ENCODE data around the gene RCOR1. TPM values are rescaled to one million over a fixed set of nuclear protein-coding genes. Genes with fewer than 3 reads are reported as not detected.
A peak's percentile ranks its signal among the peaks of the same experiment; 100 is the strongest.

Gene RCOR1
- total RNA-seq, 6 donors from 2014 or later: 19.8 to 58.7 (median 34.3) TPM

DNA sequence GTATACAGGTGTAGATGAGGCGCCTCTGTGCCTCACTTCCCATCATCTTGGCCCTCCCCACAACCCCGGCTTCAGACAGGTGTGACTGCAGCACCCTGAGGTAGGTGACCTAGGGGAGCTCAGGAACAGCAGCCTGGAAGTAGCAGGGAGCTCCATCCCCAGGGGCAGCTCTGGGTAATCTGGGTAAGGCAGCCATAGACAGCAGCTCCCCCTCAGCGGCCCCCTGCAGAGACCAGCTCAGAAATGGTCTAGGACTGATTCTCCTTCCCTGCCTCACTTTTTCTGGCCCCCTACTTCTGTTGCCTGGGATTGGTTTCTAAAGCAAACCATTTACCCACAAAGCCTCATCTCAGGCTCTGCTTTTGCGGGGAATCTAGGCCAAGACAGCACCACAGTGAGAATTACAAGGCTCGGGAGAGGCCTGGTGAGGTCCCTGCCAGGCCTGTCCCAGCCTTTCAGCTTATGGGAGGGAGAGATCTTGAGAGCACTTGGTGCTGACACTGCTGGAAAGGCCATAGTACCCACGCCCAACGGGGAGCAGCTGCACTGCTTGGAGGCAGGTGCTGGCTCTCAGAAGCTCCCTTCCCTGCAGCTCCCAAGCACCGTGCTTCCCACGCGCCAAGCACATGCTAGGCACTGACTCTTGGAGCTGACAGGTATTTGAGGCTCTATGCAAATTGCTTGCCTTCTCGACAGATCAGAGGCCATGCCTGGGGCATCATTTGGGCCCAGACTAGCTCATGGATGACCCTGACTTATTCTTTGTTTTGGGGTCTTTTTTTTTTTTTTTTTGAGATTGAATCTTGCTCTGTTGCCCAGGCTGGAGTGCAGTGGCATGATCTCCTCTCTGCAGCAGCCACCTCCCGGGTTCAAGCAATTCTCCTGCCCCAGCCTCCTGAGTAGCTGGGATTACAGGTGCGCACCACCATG lies 139.7 kb downstream of the RCOR1 start:
- 90% methylated on average over 8 to 13 of the region's 13 CpGs for WGBS, 2 donors

DNA sequence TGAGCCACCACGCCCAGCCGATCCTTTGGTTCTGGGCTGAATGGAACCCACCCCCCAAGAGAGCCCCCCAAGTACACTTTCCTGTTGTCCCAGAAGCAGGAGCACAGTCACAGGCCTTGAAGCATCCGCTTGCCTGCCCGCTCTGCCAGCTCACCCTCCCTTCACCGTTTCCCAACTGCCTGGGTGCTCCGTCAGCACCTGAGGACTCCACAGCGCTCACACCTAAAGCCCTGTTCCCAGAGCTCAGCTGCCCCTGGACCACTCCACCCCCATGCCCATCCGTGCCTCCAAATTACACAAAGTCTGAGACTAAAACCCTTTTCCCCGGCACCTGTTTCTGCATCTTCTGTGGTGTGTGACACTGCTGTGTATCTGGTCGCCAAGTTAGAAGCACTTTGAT lies 140.5 kb downstream of the RCOR1 start:
- no peak for ATAC-seq (ENCODE audit: low FRiP score in 2 of 2)
- Histone ChIP-seq H3K36me3 (peaks cover 3 to 39% (median 21%) of the 10 kb centered on the region in 4 donors), H3K27me3 (no peaks in the 10 kb centered on the region), H3K4me1 (no peaks in the 10 kb centered on the region), H3K4me3 (no peak overlapping the region), H3K27ac (no peak overlapping the region), H3K9me3 (no peaks in the 10 kb centered on the region)
- TF ChIP-seq, protein P1, sequence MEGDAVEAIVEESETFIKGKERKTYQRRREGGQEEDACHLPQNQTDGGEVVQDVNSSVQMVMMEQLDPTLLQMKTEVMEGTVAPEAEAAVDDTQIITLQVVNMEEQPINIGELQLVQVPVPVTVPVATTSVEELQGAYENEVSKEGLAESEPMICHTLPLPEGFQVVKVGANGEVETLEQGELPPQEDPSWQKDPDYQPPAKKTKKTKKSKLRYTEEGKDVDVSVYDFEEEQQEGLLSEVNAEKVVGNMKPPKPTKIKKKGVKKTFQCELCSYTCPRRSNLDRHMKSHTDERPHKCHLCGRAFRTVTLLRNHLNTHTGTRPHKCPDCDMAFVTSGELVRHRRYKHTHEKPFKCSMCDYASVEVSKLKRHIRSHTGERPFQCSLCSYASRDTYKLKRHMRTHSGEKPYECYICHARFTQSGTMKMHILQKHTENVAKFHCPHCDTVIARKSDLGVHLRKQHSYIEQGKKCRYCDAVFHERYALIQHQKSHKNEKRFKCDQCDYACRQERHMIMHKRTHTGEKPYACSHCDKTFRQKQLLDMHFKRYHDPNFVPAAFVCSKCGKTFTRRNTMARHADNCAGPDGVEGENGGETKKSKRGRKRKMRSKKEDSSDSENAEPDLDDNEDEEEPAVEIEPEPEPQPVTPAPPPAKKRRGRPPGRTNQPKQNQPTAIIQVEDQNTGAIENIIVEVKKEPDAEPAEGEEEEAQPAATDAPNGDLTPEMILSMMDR (IDR thresholded peaks at IDR 0.05): no peak
- TF ChIP-seq POLR2AphosphoS5 (IDR thresholded peaks at IDR 0.05) (no peak), EP300 (IDR thresholded peaks at IDR 0.05) (no peak), POLR2A (IDR thresholded peaks at IDR 0.05) (no peak)
- 90 to 98% methylated on average over 10 of the region's 10 CpGs for WGBS, 2 donors
- DNase-seq: no peak

More for the DNA sequence above, 139.7 kb downstream of the RCOR1 start:
- DNase-seq (peak in 1 of 2 donors; percentile 10), ATAC-seq (ENCODE audit: low FRiP score in 2 of 2) (no peak)
- no peaks in the 10 kb centered on the region for H3K4me1 ChIP-seq
- peaks cover 8 to 47% (median 26%) of the 10 kb centered on the region in 4 donors for H3K36me3 ChIP-seq
- no peak overlapping the region for H3K4me3 ChIP-seq
- H3K27me3 ChIP-seq: no peaks in the 10 kb centered on the region
- H3K27ac ChIP-seq: no peak overlapping the region
- TF ChIP-seq POLR2AphosphoS5 (IDR thresholded peaks at IDR 0.05): no peak
- no peak for TF ChIP-seq EP300 (IDR thresholded peaks at IDR 0.05)
- no peak for TF ChIP-seq POLR2A (IDR thresholded peaks at IDR 0.05)
- TF ChIP-seq, protein P1 (IDR thresholded peaks at IDR 0.05): no peak
- H3K9me3 ChIP-seq: no peaks in the 10 kb centered on the region

DNA sequence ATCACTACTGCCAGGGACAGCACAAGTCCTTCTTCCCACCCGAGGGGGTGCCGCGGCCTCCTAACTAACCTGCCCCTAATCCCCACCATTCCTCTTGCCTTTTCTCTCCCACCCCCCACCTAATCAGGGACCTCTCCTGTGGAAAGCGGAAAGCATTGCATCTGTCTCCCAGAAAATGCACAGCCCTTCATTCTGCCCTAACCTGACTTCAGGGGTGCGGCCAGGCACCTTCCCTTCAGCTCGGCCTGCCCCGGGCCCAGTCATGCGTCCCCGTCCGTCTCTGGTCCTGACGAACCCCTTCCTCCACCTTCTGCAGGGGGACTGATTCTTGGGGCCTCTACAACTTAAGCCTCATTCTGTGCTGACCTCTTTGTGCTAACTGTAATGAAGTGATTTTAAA lies 140.9 kb downstream of the RCOR1 start:
- Histone ChIP-seq H3K27me3 (no peaks in the 10 kb centered on the region), H3K4me3 (no peak overlapping the region), H3K4me1 (no peaks in the 10 kb centered on the region), H3K36me3 (peaks cover 3 to 35% (median 18%) of the 10 kb centered on the region in 4 donors), H3K9me3 (no peaks in the 10 kb centered on the region), H3K27ac (no peak overlapping the region)
- no peak for ATAC-seq (ENCODE audit: low FRiP score in 2 of 2)
- 87 to 95% methylated on average over 11 of the region's 11 CpGs for WGBS, 2 donors
- TF ChIP-seq EP300 (IDR thresholded peaks at IDR 0.05) (no peak), POLR2A (IDR thresholded peaks at IDR 0.05) (no peak), POLR2AphosphoS5 (IDR thresholded peaks at IDR 0.05) (no peak)
- TF ChIP-seq, protein P1 (IDR thresholded peaks at IDR 0.05): no peak
- DNase-seq: peak in 1 of 2 donors; percentile 11

DNA sequence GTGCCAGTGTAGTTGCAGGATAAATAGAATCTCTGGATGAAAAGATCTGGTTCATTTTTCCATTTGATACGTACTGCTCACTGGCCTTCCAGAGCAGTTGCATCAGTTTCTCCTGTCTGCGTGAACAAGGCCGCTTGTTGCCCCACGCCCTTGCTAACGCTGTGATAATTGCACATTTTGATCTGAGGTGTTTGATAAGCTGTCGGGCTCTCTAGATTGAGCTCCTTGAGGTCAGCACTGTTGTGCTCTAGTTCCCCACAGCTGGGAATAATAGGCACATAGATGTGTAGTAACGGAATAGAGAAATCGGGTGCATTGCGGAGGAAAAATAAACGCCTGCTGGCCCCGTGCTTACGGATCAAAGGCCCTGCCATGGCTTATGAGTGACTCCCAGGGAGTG lies 142.0 kb downstream of the RCOR1 start:
- TF ChIP-seq, protein P1 (IDR thresholded peaks at IDR 0.05): no peak
- TF ChIP-seq EP300 (IDR thresholded peaks at IDR 0.05) (no peak), POLR2A (IDR thresholded peaks at IDR 0.05) (no peak), POLR2AphosphoS5 (IDR thresholded peaks at IDR 0.05) (no peak)
- H3K27me3 ChIP-seq: no peaks in the 10 kb centered on the region
- H3K4me3 ChIP-seq: no peak overlapping the region
- ATAC-seq (ENCODE audit: low FRiP score in 2 of 2): no peak
- no peak overlapping the region for H3K27ac ChIP-seq
- no peak for DNase-seq
- H3K9me3 ChIP-seq: no peaks in the 10 kb centered on the region
- H3K36me3 ChIP-seq: peaks cover 3 to 29% (median 14%) of the 10 kb centered on the region in 4 donors
- H3K4me1 ChIP-seq: no peaks in the 10 kb centered on the region
- WGBS, 2 donors: 91 to 92% methylated on average over 12 of the region's 12 CpGs

All from upper lobe of left lung (tissue), 6 donors.